Mammary epithelial cell (primary cell): ENCODE data around the gene SLC16A13.

Experiments
- EZH2 ChIP-seq: IDR thresholded peaks from 2 replicates; pipeline ENCODE4 v1.6.1; 2012; ENCODE audit warnings: low read length, inconsistent platforms, borderline replicate concordance
- TF ChIP-seq, protein P1 (sequence below), 2 donors: IDR thresholded peaks in 1 of 2; conservative IDR thresholded peaks in 1 of 2; 2 replicates each; pipeline ENCODE4 v1.5.1; 2011 to 2012; ENCODE audit warnings: inconsistent platforms in 2 of 2, low read length in 2 of 2, mild to moderate bottlenecking in 2 of 2, control low read depth in 1 of 2, low read depth in 1 of 2; ENCODE audit not compliant: insufficient read depth in 1 of 2; ENCODE audit errors: extremely low read depth in 1 of 2

DNA sequence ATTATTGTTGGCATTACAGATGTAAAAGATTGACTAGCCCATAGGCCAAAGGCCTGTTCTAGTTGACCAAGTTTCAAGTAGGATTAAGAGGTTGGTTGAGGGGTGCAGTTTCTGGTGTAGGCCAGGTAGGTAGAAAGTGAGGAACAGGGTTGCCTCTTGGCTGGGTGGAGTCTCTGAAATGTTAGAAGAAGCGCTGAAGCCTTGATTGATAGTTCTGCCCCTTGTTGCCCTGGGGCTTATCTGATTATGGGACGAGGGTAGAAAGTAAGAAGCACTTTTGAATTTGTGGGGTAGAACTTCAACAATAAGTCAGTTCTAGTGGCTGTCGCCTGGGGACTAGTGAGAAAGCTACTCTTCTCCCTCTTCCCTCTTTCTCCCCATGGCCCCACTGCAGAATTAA lies 6.7 kb upstream of the SLC16A13 start:
- TF ChIP-seq, protein P1, sequence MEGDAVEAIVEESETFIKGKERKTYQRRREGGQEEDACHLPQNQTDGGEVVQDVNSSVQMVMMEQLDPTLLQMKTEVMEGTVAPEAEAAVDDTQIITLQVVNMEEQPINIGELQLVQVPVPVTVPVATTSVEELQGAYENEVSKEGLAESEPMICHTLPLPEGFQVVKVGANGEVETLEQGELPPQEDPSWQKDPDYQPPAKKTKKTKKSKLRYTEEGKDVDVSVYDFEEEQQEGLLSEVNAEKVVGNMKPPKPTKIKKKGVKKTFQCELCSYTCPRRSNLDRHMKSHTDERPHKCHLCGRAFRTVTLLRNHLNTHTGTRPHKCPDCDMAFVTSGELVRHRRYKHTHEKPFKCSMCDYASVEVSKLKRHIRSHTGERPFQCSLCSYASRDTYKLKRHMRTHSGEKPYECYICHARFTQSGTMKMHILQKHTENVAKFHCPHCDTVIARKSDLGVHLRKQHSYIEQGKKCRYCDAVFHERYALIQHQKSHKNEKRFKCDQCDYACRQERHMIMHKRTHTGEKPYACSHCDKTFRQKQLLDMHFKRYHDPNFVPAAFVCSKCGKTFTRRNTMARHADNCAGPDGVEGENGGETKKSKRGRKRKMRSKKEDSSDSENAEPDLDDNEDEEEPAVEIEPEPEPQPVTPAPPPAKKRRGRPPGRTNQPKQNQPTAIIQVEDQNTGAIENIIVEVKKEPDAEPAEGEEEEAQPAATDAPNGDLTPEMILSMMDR (conservative IDR thresholded peaks at IDR 0.05 in 1 of 2, IDR thresholded peaks at IDR 0.05 in 1 of 2; ENCODE audit: extremely low read depth in 1 of 2, insufficient read depth in 1 of 2, low read depth in 1 of 2, low read length in 2 of 2) = no peak
- TF ChIP-seq EZH2 = no peak
